ENCODE measurements around the gene CHPF2.

CHPF2 gene, protein sequence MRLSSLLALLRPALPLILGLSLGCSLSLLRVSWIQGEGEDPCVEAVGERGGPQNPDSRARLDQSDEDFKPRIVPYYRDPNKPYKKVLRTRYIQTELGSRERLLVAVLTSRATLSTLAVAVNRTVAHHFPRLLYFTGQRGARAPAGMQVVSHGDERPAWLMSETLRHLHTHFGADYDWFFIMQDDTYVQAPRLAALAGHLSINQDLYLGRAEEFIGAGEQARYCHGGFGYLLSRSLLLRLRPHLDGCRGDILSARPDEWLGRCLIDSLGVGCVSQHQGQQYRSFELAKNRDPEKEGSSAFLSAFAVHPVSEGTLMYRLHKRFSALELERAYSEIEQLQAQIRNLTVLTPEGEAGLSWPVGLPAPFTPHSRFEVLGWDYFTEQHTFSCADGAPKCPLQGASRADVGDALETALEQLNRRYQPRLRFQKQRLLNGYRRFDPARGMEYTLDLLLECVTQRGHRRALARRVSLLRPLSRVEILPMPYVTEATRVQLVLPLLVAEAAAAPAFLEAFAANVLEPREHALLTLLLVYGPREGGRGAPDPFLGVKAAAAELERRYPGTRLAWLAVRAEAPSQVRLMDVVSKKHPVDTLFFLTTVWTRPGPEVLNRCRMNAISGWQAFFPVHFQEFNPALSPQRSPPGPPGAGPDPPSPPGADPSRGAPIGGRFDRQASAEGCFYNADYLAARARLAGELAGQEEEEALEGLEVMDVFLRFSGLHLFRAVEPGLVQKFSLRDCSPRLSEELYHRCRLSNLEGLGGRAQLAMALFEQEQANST

DNA sequence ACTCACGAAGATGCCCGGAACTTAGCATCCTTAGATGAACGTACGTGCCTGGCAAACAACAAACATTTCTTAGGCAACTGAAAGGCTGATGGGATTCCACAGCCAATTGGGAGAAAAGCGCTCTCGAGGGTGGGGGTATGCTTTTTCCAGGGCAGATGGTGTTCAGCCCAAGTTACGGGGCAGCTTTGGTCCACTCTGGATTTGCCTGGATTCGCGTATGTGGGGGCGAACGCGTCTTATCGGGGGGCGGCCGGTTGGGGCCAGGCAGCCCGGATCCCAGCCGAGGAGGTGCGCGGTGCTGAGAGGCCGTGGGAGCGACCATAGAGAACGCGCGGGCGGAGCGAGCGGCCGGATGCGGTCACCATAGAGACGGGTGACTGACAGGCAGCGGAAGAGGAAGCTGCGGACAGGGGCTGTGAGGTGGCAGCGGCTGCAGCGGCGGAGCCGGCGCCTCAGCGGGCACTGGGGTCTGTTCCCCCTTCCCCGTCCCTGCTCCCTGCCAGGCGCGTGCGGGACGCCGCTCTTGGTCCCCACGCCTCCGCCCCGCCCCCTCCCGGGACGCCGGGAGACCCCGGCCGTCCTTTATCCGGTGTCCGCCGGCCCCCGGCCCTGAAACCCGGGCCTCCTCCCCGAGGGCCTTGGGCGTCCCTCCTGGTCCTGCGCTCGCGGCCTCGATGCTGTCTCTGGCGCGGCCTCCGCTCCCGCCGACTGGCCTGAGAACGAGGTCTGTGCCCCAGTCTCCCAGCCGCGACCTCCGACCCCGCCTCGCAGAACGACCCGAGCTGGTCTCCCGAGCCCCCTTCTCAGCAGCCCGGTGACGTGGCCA, at the start of gene CHPF2:
CHPF2 (plus strand) TSS at position 393 of the 826 bp plus-strand sequence. CDS start 1,529 bp downstream, outside the sequence.
- peak; percentile 94 for DNase-seq

DNA sequence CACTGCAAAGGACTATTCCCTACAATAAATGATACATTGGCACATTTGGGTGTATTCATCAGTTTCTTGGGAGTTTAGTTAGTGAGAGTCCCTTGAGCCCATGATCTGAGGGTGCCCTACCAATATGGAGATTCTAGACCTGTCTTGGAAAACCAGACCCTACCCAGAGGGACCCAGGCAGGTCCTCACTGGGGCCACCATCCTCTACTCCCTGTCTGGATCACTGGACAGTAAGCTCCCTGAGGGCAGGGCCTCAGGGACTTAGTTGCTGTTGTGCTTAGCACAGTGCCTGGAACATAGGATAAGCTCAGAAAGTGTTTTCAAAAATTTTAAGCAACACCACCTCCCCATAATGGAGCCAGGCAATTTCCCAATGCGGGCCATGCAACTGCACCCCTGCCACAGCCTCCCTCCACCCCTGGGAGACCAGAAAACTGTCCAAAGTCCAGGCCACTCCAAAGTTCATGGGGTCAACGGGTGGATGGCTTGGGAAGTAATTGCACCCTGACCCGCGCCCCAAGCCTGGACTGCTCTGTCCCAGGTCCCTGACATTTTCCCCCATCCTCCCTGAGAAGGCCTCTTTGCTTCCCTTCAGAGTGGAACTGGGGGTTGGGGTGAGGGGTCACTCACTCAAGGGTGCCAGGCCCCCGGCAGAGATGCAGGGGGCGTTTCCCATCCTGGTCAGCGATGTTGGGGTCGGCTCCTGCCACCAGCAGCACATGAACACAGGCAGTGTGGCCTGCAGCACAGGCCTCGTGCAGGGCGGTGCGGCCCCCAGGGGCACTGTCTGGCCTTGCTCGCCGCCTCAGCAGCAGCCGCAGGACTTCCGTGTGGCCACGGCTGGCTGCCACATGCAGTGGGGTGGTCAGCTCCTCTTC, 46.3 kb upstream of the CHPF2 start:
- no peak for DNase-seq

DNA sequence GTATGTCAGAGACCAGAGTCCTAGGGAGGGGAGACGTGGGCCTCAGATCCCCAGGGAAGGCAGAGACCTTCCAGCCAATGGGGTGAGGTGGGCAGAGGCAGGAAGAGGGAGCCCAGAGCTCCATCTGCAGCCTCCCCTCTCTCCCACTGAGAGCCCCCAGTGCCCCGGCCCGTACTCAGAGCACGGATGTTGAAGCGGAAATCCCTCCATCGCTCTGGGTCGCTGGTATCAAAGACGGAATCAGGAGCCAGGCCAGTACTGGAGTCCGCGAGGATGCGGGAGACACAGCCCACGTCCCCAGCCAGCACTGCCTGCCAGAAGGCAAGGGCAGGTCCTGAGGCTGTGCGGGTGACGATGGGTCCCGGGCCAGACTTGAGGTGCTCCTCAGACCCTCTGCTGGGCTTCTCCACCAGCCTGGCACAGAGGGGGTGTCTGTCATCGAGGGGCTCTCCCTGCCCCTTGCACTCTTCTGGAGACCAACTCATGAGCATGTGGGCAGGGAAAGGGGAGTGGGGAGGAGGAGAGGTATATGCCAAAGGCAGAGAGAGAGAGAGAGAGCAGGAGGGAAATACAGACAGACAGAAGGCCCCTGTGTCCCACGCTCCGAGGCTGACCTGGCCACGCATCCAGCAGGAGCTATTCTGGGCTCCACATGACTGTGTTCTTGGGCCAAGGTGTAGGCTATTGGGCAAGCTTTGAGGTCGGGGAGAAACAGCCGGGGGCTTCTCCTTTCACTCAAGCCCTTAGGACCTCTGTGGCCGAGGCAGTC, 45.5 kb upstream of the CHPF2 start, which contains the start of gene ASB10:
ASB10 (minus strand) TSS at position 611 of the 769 bp plus-strand sequence; CDS start at position 491, 120 bp downstream.
- no peak for DNase-seq

GRCh38 chr7:151187409-151188251, 44.7 kb upstream of the CHPF2 start:
- no peak for DNase-seq

DNA sequence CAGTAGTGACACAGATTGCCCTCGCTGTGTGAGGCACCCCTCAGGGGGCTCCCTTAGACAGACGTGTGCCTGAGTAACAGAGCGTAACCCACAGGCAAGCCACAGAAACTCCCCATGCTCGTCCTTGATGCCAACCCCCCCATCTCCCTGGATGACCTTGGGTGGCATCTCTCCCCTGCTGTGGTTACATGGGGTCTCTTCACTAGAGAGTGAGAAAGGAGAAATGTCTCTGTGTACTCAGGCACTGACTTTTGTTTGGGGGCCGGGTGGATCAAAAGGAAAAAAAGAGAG, 44.1 kb upstream of the CHPF2 start:
- no peak for DNase-seq

- no peak for DNase-seq
These were observed 43.2 kb upstream of the CHPF2 start for GRCh38 chr7:151189038-151189437.

DNA sequence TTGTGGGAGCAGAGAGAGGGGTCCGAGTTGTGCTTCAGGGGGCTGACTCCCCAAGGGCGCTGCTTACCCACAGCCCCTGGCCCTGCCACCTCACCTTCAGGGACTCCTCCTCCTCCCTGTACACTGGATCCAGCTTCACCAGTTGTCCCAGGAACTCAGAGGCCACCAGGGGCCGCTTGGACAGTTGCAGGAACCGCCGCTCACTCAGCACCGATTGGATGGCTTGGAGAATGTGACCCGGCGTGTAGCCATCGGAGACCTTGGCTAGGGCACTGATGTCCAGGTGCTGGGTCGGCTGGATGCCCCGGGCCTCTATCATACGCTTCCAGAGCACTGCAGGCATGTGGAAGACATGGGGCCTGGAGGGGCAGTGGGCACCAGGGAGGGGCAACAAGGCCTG, 40.7 kb upstream of the CHPF2 start:
- DNase-seq, result no peak

GRCh38 chr7:151192002-151192539, 40.2 kb upstream of the CHPF2 start:
- no peak for DNase-seq

DNA sequence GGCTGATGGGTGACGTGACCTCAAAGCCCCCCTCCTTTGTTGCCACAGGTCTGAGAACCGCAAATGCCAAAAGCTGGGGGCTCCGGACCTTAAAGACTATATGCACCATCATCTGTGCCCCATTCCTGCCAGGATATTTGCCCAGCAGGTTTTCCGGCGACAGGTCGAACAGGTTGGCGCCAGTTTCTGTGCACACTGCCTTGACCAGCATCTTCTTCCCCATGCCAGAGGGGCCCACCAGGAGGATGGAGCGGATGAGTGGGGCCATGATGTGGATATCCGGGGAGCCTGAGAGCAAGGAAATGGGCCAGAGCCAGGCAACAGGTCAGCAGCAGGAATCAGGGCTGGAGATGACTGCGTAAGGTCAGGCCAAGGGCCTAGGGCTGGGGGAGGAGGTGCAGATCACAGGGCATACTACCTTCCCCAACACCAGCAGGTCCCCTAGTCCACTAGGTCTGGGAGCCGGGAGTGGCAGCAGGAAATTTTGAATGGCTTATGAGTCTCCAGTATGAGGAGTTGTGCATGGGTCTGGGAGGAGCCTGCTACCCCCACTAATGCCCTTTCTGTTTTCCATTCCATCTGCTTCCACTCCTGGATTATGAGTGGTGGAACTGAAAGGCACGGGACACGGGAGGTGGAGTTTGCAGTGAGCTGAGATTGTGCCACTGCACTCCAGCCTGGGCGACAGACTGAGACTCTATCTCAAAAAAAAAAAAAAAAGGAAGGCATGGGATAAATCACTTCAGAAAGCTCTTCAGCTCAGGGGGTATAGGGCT, 38.9 kb upstream of the CHPF2 start:
- no peak for DNase-seq

DNA sequence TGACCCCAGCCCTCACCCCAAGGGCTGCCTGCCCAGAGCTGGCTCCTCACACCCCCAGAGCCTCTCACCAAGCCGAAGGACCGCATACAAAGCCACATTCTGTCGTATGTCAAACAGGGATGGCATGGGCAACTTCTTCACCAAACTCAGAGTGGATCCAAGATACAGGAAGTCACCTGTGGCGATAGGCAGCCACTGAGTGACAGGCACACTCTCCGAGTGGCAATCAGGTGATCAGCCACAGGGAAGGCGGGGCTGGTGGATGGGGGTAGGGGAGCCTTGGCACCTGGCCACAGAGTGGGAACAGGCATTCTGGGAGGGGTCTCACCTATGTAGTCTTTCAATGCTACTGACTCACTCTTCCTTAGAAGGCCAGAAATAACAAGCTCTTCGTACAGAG, 38.1 kb upstream of the CHPF2 start:
- no peak for DNase-seq

GRCh38 chr7:151195616-151196450, 36.5 kb upstream of the CHPF2 start:
- DNase-seq, result no peak

DNA sequence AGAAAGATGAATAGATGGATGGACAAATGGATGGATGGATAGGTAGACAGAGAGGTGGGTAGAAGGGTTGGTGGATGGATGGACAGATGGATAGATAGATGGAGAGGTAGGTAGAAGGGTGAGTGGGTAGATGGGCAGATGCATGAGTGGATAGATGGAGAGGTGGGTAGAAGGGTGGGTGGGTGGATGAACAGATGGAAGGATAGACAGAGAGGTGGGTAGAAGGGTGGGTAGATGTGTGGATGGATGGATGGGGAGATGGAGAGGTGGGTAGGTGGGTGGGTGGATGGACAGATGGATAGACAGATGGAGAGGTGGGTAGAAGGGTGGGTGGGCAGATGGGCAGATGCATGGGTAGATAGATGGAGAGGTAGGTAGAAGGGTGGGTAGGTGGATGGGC, 34.4 kb upstream of the CHPF2 start:
- no peak for DNase-seq

- peak; percentile 64 for DNase-seq
These were observed 33.1 kb upstream of the CHPF2 start for GRCh38 chr7:151198945-151199848.

GRCh38 chr7:151201344-151201743, 30.9 kb upstream of the CHPF2 start:
- no peak for DNase-seq

GRCh38 chr7:151201751-151202150, 30.5 kb upstream of the CHPF2 start:
- DNase-seq, result no peak

- no peak for DNase-seq
These were observed 29.4 kb upstream of the CHPF2 start for GRCh38 chr7:151202836-151203235.

DNA sequence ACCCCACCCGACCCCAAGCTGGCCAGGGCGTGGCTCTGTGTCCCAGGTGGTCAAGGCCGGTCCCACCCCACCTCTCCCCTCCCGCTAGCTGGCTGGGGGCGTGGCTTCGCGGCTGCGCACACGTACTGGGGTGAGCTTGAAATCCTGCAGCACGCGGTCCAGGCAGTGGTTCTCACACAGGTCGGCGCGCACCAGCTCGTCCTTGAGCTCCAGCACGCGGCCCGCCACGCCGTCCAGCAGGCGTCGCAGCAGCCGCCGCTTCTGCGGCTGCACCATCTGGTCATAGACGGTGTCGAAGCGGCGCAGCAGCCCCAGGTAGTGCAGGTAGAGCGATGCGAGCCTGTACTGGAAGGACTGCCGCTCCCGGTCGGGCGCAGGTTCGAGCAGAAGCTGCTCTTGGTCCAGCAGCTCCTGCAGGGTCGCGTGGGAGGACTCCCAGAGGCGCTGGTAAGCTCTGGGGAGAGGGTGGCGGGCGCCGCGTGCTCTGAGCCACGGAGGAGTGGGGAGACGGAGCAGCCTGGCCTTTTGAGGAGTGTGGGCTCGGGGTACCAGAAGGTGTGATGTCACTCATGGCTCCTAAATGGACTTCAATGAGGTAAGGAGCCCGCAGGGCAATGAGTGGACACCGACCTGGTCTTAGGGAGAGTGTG, 27.8 kb upstream of the CHPF2 start:
- DNase-seq, result no peak

All from femur (tissue), 1 donor.